ENCODE measurements around the gene FANCG.

FANCG gene

GRCh38 chr9:35103660-35104191, 24.0 kb upstream of the FANCG start:
- DNase-seq (ENCODE audit: low read depth in 2 of 2): no peak

- DNase-seq (ENCODE audit: low read depth in 2 of 2): peak; percentile 82 to 87
Observed at GRCh38 chr9:35102769-35103659, 23.3 kb upstream of the FANCG start, which contains the start of gene STOML2. STOML2 (minus strand) TSS chr9:35103131; CDS start chr9:35103094, 37 bp downstream.

DNA sequence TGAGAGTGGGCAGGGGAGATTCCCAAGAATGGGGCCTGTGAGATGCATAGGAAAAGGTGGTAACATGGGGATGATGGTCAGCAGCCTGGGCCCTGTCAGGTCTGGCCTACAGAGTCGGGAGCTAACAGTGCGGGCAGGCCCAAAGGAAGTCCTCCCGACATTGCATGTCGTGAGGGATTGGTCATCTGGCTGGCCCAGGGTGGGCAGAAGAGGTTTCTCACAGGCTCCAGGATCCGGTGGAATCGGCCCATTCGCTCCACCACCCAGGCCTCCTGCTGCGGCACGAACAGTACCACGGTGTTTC, 22.7 kb upstream of the FANCG start:
- DNase-seq (ENCODE audit: low read depth in 2 of 2): no peak

- DNase-seq (ENCODE audit: low read depth in 2 of 2): no peak
Observed at GRCh38 chr9:35097573-35097972, 17.8 kb upstream of the FANCG start.

DNA sequence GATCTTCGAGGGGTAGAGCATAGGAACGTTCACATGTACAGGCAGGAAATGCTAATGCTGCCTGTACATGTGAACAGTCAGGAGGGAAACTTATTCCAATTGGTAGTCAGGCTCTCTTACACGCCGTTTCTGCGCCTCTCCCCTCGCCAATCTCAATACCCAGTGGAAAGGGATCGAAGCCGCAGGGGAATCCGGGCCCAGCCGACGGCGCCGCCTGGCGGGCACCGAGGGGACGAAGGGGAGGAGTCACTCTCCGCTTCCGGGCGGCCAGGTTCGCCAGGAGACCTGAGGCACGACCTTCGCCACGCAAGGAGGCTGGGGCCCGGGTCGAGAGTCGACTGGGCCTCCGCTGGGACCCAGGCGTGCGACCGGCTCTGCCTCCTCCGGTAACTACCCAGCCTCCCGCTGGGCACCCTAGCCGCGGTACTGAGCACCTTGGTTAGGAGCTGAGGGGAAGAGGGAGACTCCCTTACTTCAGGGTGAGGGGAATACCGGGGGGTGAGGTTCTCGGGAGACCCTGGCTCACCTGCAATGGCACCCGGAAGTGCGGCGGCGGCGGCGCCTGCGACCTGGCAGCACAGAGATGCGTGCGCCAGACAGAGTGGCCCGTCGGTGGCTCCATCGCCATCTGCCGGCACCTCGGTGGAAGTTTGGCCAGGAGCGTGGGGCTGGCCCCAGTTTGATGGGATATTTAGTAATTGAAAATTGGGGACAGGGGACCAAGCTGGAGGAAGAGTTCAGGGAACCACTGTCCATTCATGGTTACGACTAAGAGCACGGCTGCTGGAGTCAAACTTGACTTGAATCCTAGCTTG, 16.5 kb upstream of the FANCG start, which contains the start of gene PIGO:
PIGO (minus strand) TSS at position 557 of the 815 bp plus-strand sequence. CDS start 1,026 bp downstream, outside the sequence.
- peak; percentile 81 to 85 for DNase-seq (ENCODE audit: low read depth in 2 of 2)

- no peak for DNase-seq (ENCODE audit: low read depth in 2 of 2)
Observed at GRCh38 chr9:35091536-35091935, 11.8 kb upstream of the FANCG start.

DNA sequence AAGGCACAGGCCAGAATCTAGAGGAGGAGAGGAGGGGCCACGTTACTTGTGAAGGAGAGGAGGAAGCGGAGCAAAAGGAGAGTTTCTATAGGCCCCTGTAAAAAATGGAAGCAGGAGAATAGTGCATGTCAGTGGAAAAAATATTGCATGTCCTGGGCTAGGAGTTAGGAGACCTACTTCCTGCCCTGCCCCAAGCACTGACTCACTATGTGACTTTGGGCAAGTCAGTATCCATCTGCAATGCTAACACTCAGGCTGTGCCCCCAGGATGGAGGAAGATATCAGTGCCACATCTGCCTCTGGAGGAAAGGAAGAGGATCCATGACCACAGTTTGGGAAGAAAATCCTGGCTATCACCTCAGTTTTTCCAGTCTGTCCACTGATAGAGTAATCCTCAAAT, 9.7 kb upstream of the FANCG start:
- no peak for DNase-seq (ENCODE audit: low read depth in 2 of 2)

DNA sequence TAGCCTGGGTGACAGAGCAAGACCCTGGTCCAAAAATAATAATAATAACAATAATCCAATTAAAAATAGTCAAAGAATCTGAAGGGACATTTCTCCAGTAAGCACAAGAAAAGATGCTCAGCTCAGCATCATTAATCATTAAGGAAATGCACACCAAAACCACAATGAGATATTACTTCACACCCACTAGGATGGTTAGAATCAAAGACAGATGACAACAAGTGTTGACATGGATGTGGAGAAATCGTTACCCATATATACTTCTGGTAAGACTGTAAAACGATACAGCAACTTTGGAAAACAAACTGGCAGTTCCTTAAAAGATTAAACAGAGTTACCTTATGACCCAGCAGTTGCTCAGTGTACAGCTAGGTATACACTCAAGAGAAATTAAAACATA, 5.3 kb upstream of the FANCG start:
- DNase-seq (ENCODE audit: low read depth in 2 of 2): no peak

GRCh38 chr9:35079041-35079425, 709 bp downstream of the FANCG start:
- DNase-seq (ENCODE audit: low read depth in 2 of 2): no peak

- no peak for DNase-seq (ENCODE audit: low read depth in 2 of 2)
Observed at GRCh38 chr9:35078066-35078465, 1.7 kb downstream of the FANCG start.

DNA sequence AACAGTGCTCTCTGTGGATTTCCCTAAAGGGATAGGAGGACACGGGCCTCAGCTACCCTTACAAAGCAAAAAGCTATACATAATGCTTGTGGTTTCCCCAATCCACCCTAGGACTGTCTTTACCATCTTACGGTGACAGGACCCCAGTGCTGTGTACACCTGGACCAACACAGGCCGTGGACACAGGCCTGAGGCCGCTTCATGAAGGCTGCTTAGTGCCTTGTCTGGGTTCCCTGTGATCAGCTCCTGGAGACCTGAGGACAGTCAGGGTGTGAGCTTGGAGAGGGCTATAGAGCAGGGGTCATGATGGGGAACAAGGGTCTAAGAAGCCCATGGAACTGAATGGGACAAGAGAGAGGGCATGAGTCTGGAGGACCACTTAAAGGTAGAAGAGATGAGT, 2.9 kb downstream of the FANCG start:
- DNase-seq (ENCODE audit: low read depth in 2 of 2): no peak

- no peak for DNase-seq (ENCODE audit: low read depth in 2 of 2)
Observed at GRCh38 chr9:35075358-35075757, 4.4 kb downstream of the FANCG start.

- DNase-seq (ENCODE audit: low read depth in 2 of 2): no peak
Observed at GRCh38 chr9:35074791-35075190, 5.0 kb downstream of the FANCG start.

GRCh38 chr9:35074141-35074540, 5.6 kb downstream of the FANCG start:
- no peak for DNase-seq (ENCODE audit: low read depth in 2 of 2)

- DNase-seq (ENCODE audit: low read depth in 2 of 2): no peak
Observed at GRCh38 chr9:35073279-35073612, 6.5 kb downstream of the FANCG start.

GRCh38 chr9:35072461-35073278, 7.1 kb downstream of the FANCG start, which contains the start of gene VCP:
VCP (minus strand) TSS chr9:35072625; CDS start chr9:35072353, 272 bp downstream.
- peak; percentile 90 to 94 for DNase-seq (ENCODE audit: low read depth in 2 of 2)

DNA sequence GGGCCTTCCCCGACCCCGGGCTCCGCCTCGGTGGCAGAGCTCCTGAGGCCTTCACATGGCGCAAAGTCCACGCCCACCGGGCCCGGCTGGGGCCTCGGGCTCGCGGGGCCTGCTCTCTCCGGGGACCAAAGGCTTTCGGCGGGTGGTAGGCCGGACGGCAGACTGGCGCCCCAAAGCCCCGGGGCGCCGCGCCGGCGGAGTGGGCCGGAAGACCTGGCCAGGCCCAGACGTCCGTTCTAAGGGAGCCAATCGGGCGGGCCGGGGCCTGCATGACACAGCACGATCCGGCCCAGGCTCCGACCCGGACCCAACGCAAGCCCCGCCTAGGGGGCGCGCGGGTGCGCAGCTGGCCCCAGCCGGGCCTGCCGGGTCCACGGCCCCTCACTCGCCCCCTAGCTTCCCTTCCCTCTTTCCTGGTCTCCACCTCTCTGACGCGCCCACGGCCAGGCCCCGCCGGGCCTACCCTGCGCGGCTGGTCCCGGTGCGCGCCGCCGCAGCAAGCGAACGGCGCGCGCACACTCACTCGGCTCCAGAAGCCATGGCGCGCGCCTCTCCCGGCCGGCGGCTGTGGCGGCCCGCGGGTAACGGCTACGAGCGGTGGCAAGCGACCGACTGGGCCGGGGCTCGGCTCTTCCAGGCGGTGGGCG, 7.8 kb downstream of the FANCG start:
- peak; percentile 57 to 69 for DNase-seq (ENCODE audit: low read depth in 2 of 2)

GRCh38 chr9:35070823-35071813, 8.6 kb downstream of the FANCG start:
- no peak for DNase-seq (ENCODE audit: low read depth in 2 of 2)

GRCh38 chr9:35069020-35069419, 10.7 kb downstream of the FANCG start:
- DNase-seq (ENCODE audit: low read depth in 2 of 2): no peak

DNA sequence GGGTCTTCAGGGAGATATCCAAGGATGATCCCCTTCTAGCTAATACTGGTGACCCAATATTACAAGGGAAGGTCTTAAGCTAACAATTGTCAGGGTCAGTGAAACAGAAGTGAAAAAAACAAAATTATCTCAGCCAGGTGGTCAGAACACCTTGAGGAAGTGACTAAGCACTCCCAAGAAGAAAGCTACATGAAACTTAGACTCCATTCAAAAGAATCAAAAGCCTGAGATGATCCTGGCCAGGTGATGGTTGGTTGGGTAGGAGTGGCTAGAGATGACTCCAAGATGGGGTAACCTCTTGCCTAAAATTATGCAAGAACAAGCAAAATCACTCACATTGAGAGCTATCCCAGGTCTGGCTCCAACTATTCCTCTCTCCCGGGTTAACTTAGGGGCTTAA, 12.7 kb downstream of the FANCG start:
- DNase-seq (ENCODE audit: low read depth in 2 of 2): no peak
